HepG2 (cell line): ENCODE data around the gene ABCB8. TPM values are rescaled to one million over a fixed set of nuclear protein-coding genes. Genes with fewer than 3 reads are reported as not detected.

ENCODE experiments used
- ARID3A ChIP-seq: IDR thresholded peaks from 2 replicates; pipeline ENCODE4 v1.6.1; 2012; ENCODE audit warnings: low read depth, low read length, improper control_type of control experiment
- CHD2 ChIP-seq: IDR thresholded peaks from 2 replicates; pipeline ENCODE4 v1.6.1; 2011; ENCODE audit warnings: low read depth, low read length, improper control_type of control experiment
- FOXC1 ChIP-seq: sonication (generic); formaldehyde crosslinking; IDR thresholded peaks from 2 replicates; pipeline ENCODE4 v1.8.0; 2022; ENCODE audit warnings: mild to moderate bottlenecking, missing genetic modification reagents, borderline replicate concordance
- HBP1 ChIP-seq: IDR thresholded peaks from 2 replicates; pipeline ENCODE4 v1.6.1; 2016; ENCODE audit warnings: low read depth, control low read depth
- KDM5B ChIP-seq: sonication (generic); formaldehyde crosslinking; IDR thresholded peaks from 2 replicates; pipeline ENCODE4 v1.4.0; 2020; ENCODE audit warnings: missing genetic modification reagents, mild to moderate bottlenecking, borderline replicate concordance
- KLF16 ChIP-seq, 2 experiments: sonication (generic) in 1 of 2; formaldehyde crosslinking in 1 of 2; IDR thresholded peaks; 2 replicates each; pipeline versions ENCODE4 v1.6.1 to v1.8.0; 2016 to 2023; ENCODE audit warnings: missing genetic modification reagents in 2 of 2, missing compliant biosample characterization in 1 of 2
- MAZ ChIP-seq, 2 experiments: sonication (generic) in 1 of 2; formaldehyde crosslinking in 1 of 2; IDR thresholded peaks; 2 replicates each; pipeline versions ENCODE4 v1.5.0 to v1.6.1; 2012 to 2020; ENCODE audit warnings: low read depth in 2 of 2, mild to moderate bottlenecking in 2 of 2, borderline replicate concordance in 1 of 2, improper control_type of control experiment in 1 of 2, low read length in 1 of 2, missing genetic modification reagents in 1 of 2, moderate library complexity in 1 of 2
- MLX ChIP-seq: IDR thresholded peaks from 2 replicates; pipeline ENCODE4 v1.6.1; 2016
- SMAD9 ChIP-seq: sonication (generic); formaldehyde crosslinking; IDR thresholded peaks from 2 replicates; pipeline ENCODE4 v1.5.1; 2020; ENCODE audit warnings: mild to moderate bottlenecking, missing genetic modification reagents
- SOX13 ChIP-seq, 3 experiments: fragments of 450-650 bp in 1 of 3; sonication (generic) in 1 of 3; formaldehyde crosslinking in 1 of 3; IDR thresholded peaks in 2 of 3; conservative IDR thresholded peaks in 1 of 3; 2 replicates each; pipeline versions ENCODE4 v1.5.0 to v1.6.1; 2016 to 2020; ENCODE audit warnings: antibody characterized with exemption in 1 of 3, mild to moderate bottlenecking in 1 of 3, missing compliant biosample characterization in 1 of 3, missing genetic modification reagents in 1 of 3, moderate library complexity in 1 of 3
- SRY ChIP-seq: sonication (generic); formaldehyde crosslinking; IDR thresholded peaks from 2 replicates; pipeline ENCODE4 v1.8.0; 2022; ENCODE audit warnings: mild to moderate bottlenecking, missing genetic modification reagents
- THAP11 ChIP-seq: IDR thresholded peaks from 2 replicates; pipeline ENCODE4 v1.6.1; 2016; ENCODE audit warnings: missing biosample characterization, missing genetic modification reagents
- UBTF ChIP-seq: sonication (generic); formaldehyde crosslinking; IDR thresholded peaks from 2 replicates; pipeline ENCODE4 v1.4.0; 2020; ENCODE audit warnings: mild to moderate bottlenecking, missing genetic modification reagents
- XRCC5 ChIP-seq: fragments of 200-400 bp; formaldehyde crosslinking; optimal IDR thresholded peaks from 2 replicates; pipeline ENCODE3; 2017; ENCODE audit warnings: mild to moderate bottlenecking, low read length
- ZBTB38 ChIP-seq: sonication (generic); formaldehyde crosslinking; IDR thresholded peaks from 2 replicates; pipeline ENCODE4 v1.5.1; 2020; ENCODE audit warnings: mild to moderate bottlenecking, missing genetic modification reagents
- ZNF224 ChIP-seq: sonication (generic); formaldehyde crosslinking; IDR thresholded peaks from 2 replicates; pipeline ENCODE4 v1.5.0; 2020; ENCODE audit warnings: mild to moderate bottlenecking, missing genetic modification reagents
- ZNF710 ChIP-seq: sonication (generic); formaldehyde crosslinking; IDR thresholded peaks from 2 replicates; pipeline ENCODE4 v1.5.0; 2020; ENCODE audit warnings: mild to moderate bottlenecking, missing genetic modification reagents, borderline replicate concordance
- ZNF724P ChIP-seq: sonication (generic); formaldehyde crosslinking; IDR thresholded peaks from 2 replicates; pipeline ENCODE4 v1.8.0; 2022; ENCODE audit warnings: missing genetic modification reagents, borderline replicate concordance
- ZSCAN12 ChIP-seq: sonication (generic); formaldehyde crosslinking; IDR thresholded peaks from 2 replicates; pipeline ENCODE4 v1.9.0; 2021; ENCODE audit warnings: mild to moderate bottlenecking, missing genetic modification reagents
- polyA plus RNA-seq, 8 experiments: library from polyadenylated mRNA; depleted of rRNA in 3 of 8; stranded (reverse) in 7 of 8; unstranded in 1 of 8; fragments of >200 nt; fragmentation: Illumina TruSeq in 4 of 8; extraction: Trizol in 4 of 8; gene quantifications; 2 replicates each; pipeline versions ENCODE4 v1.2.1 to v1.2.3, GENCODE V29; 2011 to 2016; ENCODE audit warnings: low read depth in 4 of 8, missing spikeins in 1 of 8, mixed read lengths in 1 of 8; ENCODE audit not compliant: insufficient read depth in 1 of 8
- total RNA-seq, 5 experiments: library from RNA; depleted of rRNA; stranded (reverse); fragments of >200 nt; fragmentation: Illumina TruSeq; extraction: Trizol; gene quantifications; 2 replicates each; pipeline ENCODE4 v1.2.3, GENCODE V29; 2016; ENCODE audit warnings: low read depth in 1 of 5

The ABCB8 gene
- total and polyA plus RNA-seq, 2 of the 13 experiments (the other 11 are each of a cell fraction or from before 2014, with no cell fraction given) = 6.6 to 16.7 TPM

- TF ChIP-seq UBTF (CRISPR knock-in tag) = peak; percentile 38; the same call in 1 of the 2 replicates
- TF ChIP-seq SMAD9 = no peak
- no peak for TF ChIP-seq ARID3A
- 0 out of 2 replicates have a peak, but pooled peaks have one; percentile 51 for TF ChIP-seq KDM5B (CRISPR knock-in tag)
- 0 out of 4 replicates have a peak, but pooled peaks of 1 of the 2 experiments have one; percentile 40 for TF ChIP-seq KLF16 (CRISPR knock-in tag; IDR thresholded peaks at IDR 0.05)
- peak; percentile 54; the same call in 1 of the 2 replicates for TF ChIP-seq ZNF710 (CRISPR knock-in tag)
- TF ChIP-seq FOXC1 (CRISPR knock-in tag) = no peak
- TF ChIP-seq ZBTB38 (CRISPR knock-in tag) = peak; percentile 5; the same call in 1 of the 2 replicates
- no peak for TF ChIP-seq SOX13 (IDR thresholded peaks at IDR 0.05)
- TF ChIP-seq SOX13 (CRISPR knock-in tag; conservative IDR thresholded peaks at IDR 0.05 in 1 of 2, IDR thresholded peaks at IDR 0.05 in 1 of 2) = no peak
- TF ChIP-seq MAZ (IDR thresholded peaks at IDR 0.05; ENCODE audit: borderline replicate concordance, low read depth, low read length) = peak; percentile 43; the same call in 1 of the 2 replicates
- no peak for TF ChIP-seq MAZ (CRISPR knock-in tag; IDR thresholded peaks at IDR 0.05; ENCODE audit: low read depth)
- TF ChIP-seq ZNF724P (CRISPR knock-in tag) = peak; percentile 65; the same call in 1 of the 2 replicates
- 0 out of 2 replicates have a peak, but pooled peaks have one; percentile 20 for TF ChIP-seq CHD2
- TF ChIP-seq SRY (CRISPR knock-in tag) = no peak
- no peak for TF ChIP-seq ZNF224 (CRISPR knock-in tag)
- no peak for TF ChIP-seq ZSCAN12
- TF ChIP-seq THAP11 (CRISPR knock-in tag) = peak; percentile 70
- TF ChIP-seq MLX = peak; percentile 42
- no peak for TF ChIP-seq HBP1
- TF ChIP-seq XRCC5 = peak; percentile 47
Measured at GRCh38 chr7:151017953-151018420, 10.3 kb upstream of the ABCB8 start (continued).
